MM.1S (cell line): ENCODE data around the gene GNLY.

ENCODE experiments used
- DNase-seq: peaks from one replicate; pipeline ENCODE4 v3.0.0-alpha.2; 2015
- H2AFZ ChIP-seq: fragments of 300-600 bp; sonication (generic); 2 replicates; pipeline ENCODE4 v1.6.0; 2016; ENCODE audit warnings: antibody characterized with exemption, low read length
- H3F3A ChIP-seq: fragments of 300-600 bp; sonication (generic); 2 replicates; pipeline ENCODE4 v1.6.1; 2016; ENCODE audit warnings: mild to moderate bottlenecking, antibody characterized with exemption, low read length, moderate library complexity, mixed read lengths; ENCODE audit not compliant: insufficient read depth
- H3K27ac ChIP-seq: fragments of 300-600 bp; sonication (generic); 2 replicates; pipeline ENCODE4 v1.5.1; 2016; ENCODE audit warnings: mild to moderate bottlenecking, low read length
- H3K27me3 ChIP-seq: fragments of 300-600 bp; sonication (generic); replicated peaks from 2 replicates; pipeline ENCODE4 v1.6.0; 2016; ENCODE audit warnings: low read length; ENCODE audit not compliant: insufficient read depth
- H3K36me3 ChIP-seq: fragments of 300-600 bp; sonication (generic); replicated peaks from 2 replicates; pipeline ENCODE4 v1.6.1; 2016; ENCODE audit warnings: mild to moderate bottlenecking, low read length, mixed read lengths; ENCODE audit not compliant: insufficient read depth
- H3K4me1 ChIP-seq: fragments of 300-600 bp; sonication (generic); 2 replicates; pipeline ENCODE4 v1.6.1; 2016; ENCODE audit warnings: low read length, mixed read lengths
- H3K4me2 ChIP-seq: fragments of 300-600 bp; sonication (generic); 2 replicates; pipeline ENCODE4 v1.6.0; 2016; ENCODE audit warnings: low read depth, low read length
- H3K4me3 ChIP-seq: fragments of 300-600 bp; sonication (generic); 2 replicates; pipeline ENCODE4 v1.5.1; 2016; ENCODE audit warnings: low read length, mixed read lengths
- H3K79me2 ChIP-seq: fragments of 300-600 bp; sonication (generic); 2 replicates; pipeline ENCODE4 v1.6.1; 2016; ENCODE audit warnings: mixed run types, low read length, mixed read lengths
- H3K9ac ChIP-seq: fragments of 300-600 bp; sonication (generic); 2 replicates; pipeline ENCODE4 v1.6.1; 2016; ENCODE audit warnings: low read length, mixed read lengths
- H3K9me2 ChIP-seq: fragments of 300-600 bp; sonication (generic); replicated peaks from 2 replicates; pipeline ENCODE4 v1.6.1; 2016; ENCODE audit warnings: mild to moderate bottlenecking, low read length, mixed read lengths; ENCODE audit not compliant: insufficient read depth
- H3K9me3 ChIP-seq: fragments of 300-600 bp; sonication (generic); replicated peaks from 2 replicates; pipeline ENCODE4 v1.6.1; 2016; ENCODE audit warnings: mild to moderate bottlenecking, low read length, mixed read lengths; ENCODE audit not compliant: insufficient read depth
- H4K20me1 ChIP-seq: fragments of 300-600 bp; sonication (generic); 2 replicates; pipeline ENCODE4 v1.6.1; 2016; ENCODE audit warnings: mild to moderate bottlenecking, low read length, moderate library complexity, mixed read lengths; ENCODE audit not compliant: insufficient read depth
- CTCF ChIP-seq: fragments of 300-600 bp; sonication (generic); IDR thresholded peaks from 2 replicates; pipeline ENCODE4 v1.5.1; 2016; ENCODE audit warnings: antibody characterized with exemption, low read length, mixed read lengths
- EZH2 ChIP-seq: fragments of 300-600 bp; sonication (generic); optimal IDR thresholded peaks from 2 replicates; pipeline ENCODE3; 2017; ENCODE audit warnings: low read depth, mild to moderate bottlenecking, antibody characterized with exemption, low read length, mixed read lengths
- EZH2phosphoT487 ChIP-seq: fragments of 300-600 bp; sonication (generic); IDR thresholded peaks from 2 replicates; pipeline ENCODE4 v1.6.1; 2018; ENCODE audit warnings: antibody characterized with exemption, low read length

Gene GNLY

GRCh38 chr2:85724731-85725181 is 30.6 kb downstream of the GNLY start:
- Histone ChIP-seq H3K4me3 (no peak overlapping the region), H3K9me2 (no peaks in the 10 kb centered on the region), H3F3A (no peaks in the 10 kb centered on the region), H3K4me1 (0 out of 2 replicates have a peak, but pooled peaks cover 4% of the 10 kb centered on the region), H3K9me3 (no peaks in the 10 kb centered on the region), H4K20me1 (no peaks in the 10 kb centered on the region), H3K36me3 (no peaks in the 10 kb centered on the region), H2AFZ (no peak overlapping the region), H3K4me2 (no peak overlapping the region), H3K27ac (no peak overlapping the region), H3K27me3 (no peaks in the 10 kb centered on the region), H3K9ac (no peak overlapping the region), H3K79me2 (no peaks in the 10 kb centered on the region)
- no peak for DNase-seq
- TF ChIP-seq EZH2phosphoT487, result no peak
- TF ChIP-seq CTCF, result no peak

GRCh38 chr2:85725451-85725850 is 31.3 kb downstream of the GNLY start:
- Histone ChIP-seq H3F3A (no peaks in the 10 kb centered on the region), H3K9ac (no peak overlapping the region), H3K4me1 (0 out of 2 replicates have a peak, but pooled peaks cover 4% of the 10 kb centered on the region), H3K27ac (no peak overlapping the region), H3K9me2 (no peaks in the 10 kb centered on the region), H3K79me2 (no peaks in the 10 kb centered on the region), H3K4me3 (no peak overlapping the region), H3K27me3 (no peaks in the 10 kb centered on the region), H2AFZ (no peak overlapping the region), H3K9me3 (no peaks in the 10 kb centered on the region), H3K36me3 (no peaks in the 10 kb centered on the region), H4K20me1 (no peaks in the 10 kb centered on the region), H3K4me2 (no peak overlapping the region)
- no peak for DNase-seq
- no peak for TF ChIP-seq EZH2
- TF ChIP-seq CTCF, result no peak
- TF ChIP-seq EZH2phosphoT487, result no peak

- no peak overlapping the region for H3K4me3 ChIP-seq
- H3K9ac ChIP-seq, result no peak overlapping the region
- H3F3A ChIP-seq, result no peaks in the 10 kb centered on the region
- no peaks in the 10 kb centered on the region for H4K20me1 ChIP-seq
- no peak overlapping the region for H2AFZ ChIP-seq
- H3K79me2 ChIP-seq, result no peaks in the 10 kb centered on the region
- H3K9me3 ChIP-seq, result no peaks in the 10 kb centered on the region
- H3K36me3 ChIP-seq, result no peaks in the 10 kb centered on the region
- H3K4me2 ChIP-seq, result no peak overlapping the region
- TF ChIP-seq EZH2phosphoT487 (no peak), EZH2 (no peak), CTCF (no peak)
- H3K4me1 ChIP-seq, result 0 out of 2 replicates have a peak, but pooled peaks cover 4% of the 10 kb centered on the region
- H3K9me2 ChIP-seq, result no peaks in the 10 kb centered on the region
- no peaks in the 10 kb centered on the region for H3K27me3 ChIP-seq
- no peak overlapping the region for H3K27ac ChIP-seq
- DNase-seq, result no peak
Observed at GRCh38 chr2:85727798-85728197, 33.6 kb downstream of the GNLY start.
